ENCODE results near the gene PRXL2A. TPM values are rescaled to one million over a fixed set of nuclear protein-coding genes. Genes with fewer than 3 reads are reported as not detected.

PRXL2A gene
- total RNA-seq, 1 donor from 2014 or later: 52.0 TPM

DNA sequence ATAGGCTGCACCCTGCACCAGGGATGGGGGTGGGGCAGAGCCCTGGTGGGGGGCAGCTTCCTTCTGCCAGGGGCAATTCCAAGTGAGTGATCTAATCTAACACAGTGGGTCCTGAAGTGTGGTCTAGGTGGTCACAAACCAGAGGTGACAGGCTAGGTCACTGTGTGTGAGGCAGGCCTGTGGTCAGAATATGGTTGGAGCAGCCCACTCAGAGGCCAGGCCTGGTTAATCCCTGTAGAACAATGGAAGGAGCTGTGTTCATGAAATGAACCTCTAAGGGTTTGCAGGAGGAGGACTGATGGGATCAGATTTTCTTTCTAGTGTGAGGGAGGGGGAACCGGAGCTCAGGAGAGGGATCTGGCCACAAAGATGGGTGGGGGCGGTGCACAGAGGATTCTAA lies 35.8 kb downstream of the PRXL2A start:
- no peak for DNase-seq (ENCODE audit: low read depth)
- no peak overlapping the region for H3K4me3 ChIP-seq (ENCODE audit: low read depth, low read length)
- TF ChIP-seq, protein P1, sequence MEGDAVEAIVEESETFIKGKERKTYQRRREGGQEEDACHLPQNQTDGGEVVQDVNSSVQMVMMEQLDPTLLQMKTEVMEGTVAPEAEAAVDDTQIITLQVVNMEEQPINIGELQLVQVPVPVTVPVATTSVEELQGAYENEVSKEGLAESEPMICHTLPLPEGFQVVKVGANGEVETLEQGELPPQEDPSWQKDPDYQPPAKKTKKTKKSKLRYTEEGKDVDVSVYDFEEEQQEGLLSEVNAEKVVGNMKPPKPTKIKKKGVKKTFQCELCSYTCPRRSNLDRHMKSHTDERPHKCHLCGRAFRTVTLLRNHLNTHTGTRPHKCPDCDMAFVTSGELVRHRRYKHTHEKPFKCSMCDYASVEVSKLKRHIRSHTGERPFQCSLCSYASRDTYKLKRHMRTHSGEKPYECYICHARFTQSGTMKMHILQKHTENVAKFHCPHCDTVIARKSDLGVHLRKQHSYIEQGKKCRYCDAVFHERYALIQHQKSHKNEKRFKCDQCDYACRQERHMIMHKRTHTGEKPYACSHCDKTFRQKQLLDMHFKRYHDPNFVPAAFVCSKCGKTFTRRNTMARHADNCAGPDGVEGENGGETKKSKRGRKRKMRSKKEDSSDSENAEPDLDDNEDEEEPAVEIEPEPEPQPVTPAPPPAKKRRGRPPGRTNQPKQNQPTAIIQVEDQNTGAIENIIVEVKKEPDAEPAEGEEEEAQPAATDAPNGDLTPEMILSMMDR (conservative IDR thresholded peaks at IDR 0.05; ENCODE audit: low read depth, low read length): no peak

DNA sequence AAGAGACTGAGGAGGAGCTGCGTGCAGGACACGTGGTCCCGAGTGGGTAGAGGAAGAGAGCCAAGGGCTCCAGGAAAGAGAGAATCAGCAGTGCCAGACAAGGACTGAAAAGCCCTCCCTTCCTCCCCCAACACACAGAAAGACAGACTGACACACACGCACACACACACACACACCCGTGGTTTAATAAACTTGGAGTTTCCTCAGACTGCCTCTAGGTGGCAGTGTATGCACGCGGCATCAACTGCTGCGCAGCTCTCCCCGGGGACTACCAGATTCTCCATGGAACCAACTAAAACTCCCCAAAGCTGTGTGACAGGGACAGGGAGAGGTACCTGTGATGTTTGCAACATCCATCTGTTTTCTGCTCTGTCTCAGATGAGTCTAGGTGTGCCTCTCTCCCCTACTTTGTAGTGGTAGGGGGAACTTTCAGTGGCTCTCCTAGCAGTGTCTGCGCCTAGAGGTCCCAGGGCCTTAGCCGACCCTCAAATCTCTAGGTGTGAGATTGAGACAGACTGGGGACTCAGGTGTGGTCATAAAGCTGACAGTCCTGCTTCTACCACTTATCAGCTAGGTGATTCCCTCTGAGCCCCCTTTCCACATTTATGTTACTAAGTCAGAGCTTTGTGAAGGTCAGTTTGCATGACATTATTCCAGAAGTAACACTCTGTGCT lies 36.4 kb downstream of the PRXL2A start:
- H3K4me3 ChIP-seq (ENCODE audit: low read depth, low read length): no peak overlapping the region
- no peak for DNase-seq (ENCODE audit: low read depth)
- TF ChIP-seq, protein P1 (conservative IDR thresholded peaks at IDR 0.05; ENCODE audit: low read depth, low read length): peak; percentile 93

DNA sequence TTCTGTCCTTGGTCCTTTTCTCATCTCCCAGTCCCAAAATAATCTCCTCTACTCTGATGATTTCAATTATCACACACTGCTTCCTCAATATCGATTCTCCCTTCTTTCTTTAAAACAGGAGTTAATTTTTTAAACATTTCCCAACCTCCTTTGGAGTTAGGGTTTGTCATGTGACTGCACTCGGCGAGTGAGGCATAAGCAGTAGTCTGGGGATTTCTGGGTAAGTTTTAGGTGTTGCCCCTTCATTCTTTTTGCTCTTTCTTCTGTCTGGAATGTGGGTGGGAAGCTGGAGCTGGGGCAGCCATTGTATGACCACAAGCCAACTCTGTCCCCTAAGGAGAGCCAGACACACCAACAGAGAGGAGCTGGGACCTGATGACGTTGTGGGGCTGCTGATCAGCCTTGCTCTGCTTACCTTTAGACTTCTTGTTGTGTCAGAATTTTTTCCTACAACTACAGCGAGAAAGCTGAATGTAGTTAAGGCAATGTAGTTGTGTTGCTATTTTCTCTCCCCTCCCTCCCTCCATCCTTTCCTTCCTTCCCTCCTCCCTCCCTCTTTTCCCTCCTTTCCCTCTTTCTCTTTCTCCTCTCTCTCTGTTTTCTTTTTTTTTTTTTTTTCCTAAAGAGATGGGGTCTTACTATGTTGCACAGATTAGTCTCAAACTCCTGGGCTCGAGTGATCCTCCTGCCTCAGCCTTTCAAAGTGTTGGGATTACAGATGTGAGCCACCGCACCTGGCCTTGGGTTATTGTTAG lies 39.3 kb downstream of the PRXL2A start:
- H3K4me3 ChIP-seq (ENCODE audit: low read depth, low read length): no peak overlapping the region
- DNase-seq (ENCODE audit: low read depth): no peak
- TF ChIP-seq, protein P1 (conservative IDR thresholded peaks at IDR 0.05; ENCODE audit: low read depth, low read length): no peak

- TF ChIP-seq, protein P1 (conservative IDR thresholded peaks at IDR 0.05; ENCODE audit: low read depth, low read length): no peak
- no peak overlapping the region for H3K4me3 ChIP-seq (ENCODE audit: low read depth, low read length)
- no peak for DNase-seq (ENCODE audit: low read depth)
Observed at GRCh38 chr10:80448209-80448942, 40.0 kb downstream of the PRXL2A start.

GRCh38 chr10:80449520-80449919 lies 41.2 kb downstream of the PRXL2A start:
- DNase-seq (ENCODE audit: low read depth): no peak
- TF ChIP-seq, protein P1 (conservative IDR thresholded peaks at IDR 0.05; ENCODE audit: low read depth, low read length): no peak
- no peak overlapping the region for H3K4me3 ChIP-seq (ENCODE audit: low read depth, low read length)

DNA sequence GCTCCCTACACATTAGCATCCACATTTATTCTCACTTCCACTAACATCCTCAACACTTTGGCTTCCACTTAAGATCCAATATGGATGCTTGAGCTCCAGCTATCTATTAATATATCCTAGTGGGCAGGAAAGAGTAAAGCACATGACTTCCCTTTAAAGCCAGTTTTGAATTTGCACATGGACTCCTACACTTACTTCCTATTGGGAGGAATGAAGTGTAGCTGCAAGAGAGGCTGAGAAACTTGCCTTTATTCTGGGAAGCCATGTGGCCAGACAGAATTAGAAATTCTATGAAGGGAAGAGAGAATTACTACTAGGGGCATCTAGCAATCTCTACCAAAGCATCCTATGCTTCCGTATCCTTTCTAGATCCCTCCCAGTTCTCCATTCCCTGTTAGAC lies 42.8 kb downstream of the PRXL2A start:
- TF ChIP-seq, protein P1 (conservative IDR thresholded peaks at IDR 0.05; ENCODE audit: low read depth, low read length): no peak
- DNase-seq (ENCODE audit: low read depth): no peak
- H3K4me3 ChIP-seq (ENCODE audit: low read depth, low read length): no peak overlapping the region

Measured in epithelial cell of proximal tubule (primary cell).